ENCODE results near the gene DDX50. TPM values are rescaled to one million over a fixed set of nuclear protein-coding genes. Genes with fewer than 3 reads are reported as not detected.
"Not testable (repeated sequence)": the region's sequence is repeated elsewhere in the genome, so short reads cannot be mapped to it uniquely, and the experiment has no call there.

The DDX50 gene
- polyA plus RNA-seq, 1 experiment = 23.1 TPM

- DNase-seq (ENCODE audit: low read depth) = no peak
- Histone ChIP-seq H3K4me3 (ENCODE audit: low read depth, low read length) (no peak overlapping the region), H3K27me3 (ENCODE audit: control insufficient read depth, insufficient read depth, low read length) (no peaks in the 10 kb centered on the region), H3K36me3 (ENCODE audit: control insufficient read depth, insufficient read depth, low read length) (peaks cover 1% of the 10 kb centered on the region; the same call in 1 of the 2 replicates)
- no peak for TF ChIP-seq CTCF (IDR thresholded peaks at IDR 0.05; ENCODE audit: insufficient read depth, low read depth, low read length)
- CTCF ChIA-PET = no interaction called here
- POLR2A ChIA-PET = no interaction called here
Measured at GRCh38 chr10:68938884-68939283, 37.8 kb downstream of the DDX50 start.

GRCh38 chr10:68940917-68941316, 39.8 kb downstream of the DDX50 start:
- H3K36me3 ChIP-seq (ENCODE audit: control insufficient read depth, insufficient read depth, low read length); H3K27me3 ChIP-seq (ENCODE audit: control insufficient read depth, insufficient read depth, low read length); DNase-seq (ENCODE audit: low read depth); POLR2A ChIA-PET; H3K4me3 ChIP-seq (ENCODE audit: low read depth, low read length): not testable (repeated sequence)
- CTCF ChIA-PET = interaction anchor here (1.4 kb wide), 1 partner anchor 15 kb away, joined by 3 read pairs; the partner anchor contains the start of gene DDX21

- Histone ChIP-seq H3K4me3 (ENCODE audit: low read depth, low read length) (no peak overlapping the region), H3K36me3 (ENCODE audit: control insufficient read depth, insufficient read depth, low read length) (0 out of 2 replicates have a peak, but pooled peaks cover 4% of the 10 kb centered on the region), H3K27me3 (ENCODE audit: control insufficient read depth, insufficient read depth, low read length) (no peaks in the 10 kb centered on the region)
- TF ChIP-seq CTCF (IDR thresholded peaks at IDR 0.05; ENCODE audit: insufficient read depth, low read depth, low read length) = no peak
- DNase-seq (ENCODE audit: low read depth) = no peak
- ChIA-PET CTCF (no interaction called here), POLR2A (no interaction called here)
Measured at GRCh38 chr10:68950598-68950997, 49.5 kb downstream of the DDX50 start.

- Histone ChIP-seq H3K36me3 (ENCODE audit: control insufficient read depth, insufficient read depth, low read length) (0 out of 2 replicates have a peak, but pooled peaks cover 3% of the 10 kb centered on the region), H3K27me3 (ENCODE audit: control insufficient read depth, insufficient read depth, low read length) (no peaks in the 10 kb centered on the region), H3K4me3 (ENCODE audit: low read depth, low read length) (no peak overlapping the region)
- CTCF ChIA-PET = interaction anchor here (0.9 to 2.0 kb wide), 8 partner anchors 9 to 139 kb away, joined by 3 to 5 read pairs (median 4); no protein-coding TSS in a partner anchor
- POLR2A ChIA-PET = no interaction called here
- TF ChIP-seq CTCF (IDR thresholded peaks at IDR 0.05; ENCODE audit: insufficient read depth, low read depth, low read length) = no peak
- no peak for DNase-seq (ENCODE audit: low read depth)
Measured at GRCh38 chr10:68954904-68955303, 53.8 kb downstream of the DDX50 start.

- ChIA-PET CTCF (interaction anchor here (0.8 to 2.0 kb wide), 11 partner anchors 9 to 139 kb away, joined by 3 to 5 read pairs (median 4); no protein-coding TSS in a partner anchor), POLR2A (no interaction called here)
- TF ChIP-seq CTCF (IDR thresholded peaks at IDR 0.05; ENCODE audit: insufficient read depth, low read depth, low read length) = no peak
- Histone ChIP-seq H3K27me3 (ENCODE audit: control insufficient read depth, insufficient read depth, low read length) (no peaks in the 10 kb centered on the region), H3K4me3 (ENCODE audit: low read depth, low read length) (peak overlapping the region; percentile 94), H3K36me3 (ENCODE audit: control insufficient read depth, insufficient read depth, low read length) (0 out of 2 replicates have a peak, but pooled peaks cover 3% of the 10 kb centered on the region)
- no peak for DNase-seq (ENCODE audit: low read depth)
Measured at GRCh38 chr10:68955355-68955831, 54.3 kb downstream of the DDX50 start.

Measured in BJ (cell line).